Measurements from ENCODE around the gene ETS1. TPM values are rescaled to one million over a fixed set of nuclear protein-coding genes. Genes with fewer than 3 reads are reported as not detected.

ETS1 gene
- total RNA-seq, 2 donors from 2014 or later: 34.3 to 36.4 TPM

GRCh38 chr11:128607819-128608218 lies 20.5 kb upstream of the ETS1 start:
- Histone ChIP-seq H3K27ac (ENCODE audit: low read depth, low read length) (no peak overlapping the region), H3K4me3 (ENCODE audit: low read length) (no peak overlapping the region), H3K4me1 (ENCODE audit: control insufficient read depth, insufficient read depth, low read length) (peaks cover 2% of the 10 kb centered on the region), H3K9me3 (ENCODE audit: control insufficient read depth, low read length) (no peaks in the 10 kb centered on the region), H3K9ac (ENCODE audit: extremely low read depth, low read length, poor library complexity, severe bottlenecking) (no peak overlapping the region), H3K36me3 (ENCODE audit: control insufficient read depth, insufficient read depth, low read length) (no peaks in the 10 kb centered on the region), H3K27me3 (ENCODE audit: control insufficient read depth, insufficient read depth, low read length, poor library complexity, severe bottlenecking) (peaks cover 12% of the 10 kb centered on the region)
- Mint-ChIP-seq H3K36me3 (ENCODE audit: low read depth) (no peaks in the 10 kb centered on the region), H3K9me3 (no peaks in the 10 kb centered on the region), H3K4me3 (no peak overlapping the region), H3K27me3 (ENCODE audit: insufficient read depth) (peaks cover 15% of the 10 kb centered on the region), H3K27ac (no peak overlapping the region), H3K4me1 (peaks cover 22% of the 10 kb centered on the region)
- TF ChIP-seq, protein P1, sequence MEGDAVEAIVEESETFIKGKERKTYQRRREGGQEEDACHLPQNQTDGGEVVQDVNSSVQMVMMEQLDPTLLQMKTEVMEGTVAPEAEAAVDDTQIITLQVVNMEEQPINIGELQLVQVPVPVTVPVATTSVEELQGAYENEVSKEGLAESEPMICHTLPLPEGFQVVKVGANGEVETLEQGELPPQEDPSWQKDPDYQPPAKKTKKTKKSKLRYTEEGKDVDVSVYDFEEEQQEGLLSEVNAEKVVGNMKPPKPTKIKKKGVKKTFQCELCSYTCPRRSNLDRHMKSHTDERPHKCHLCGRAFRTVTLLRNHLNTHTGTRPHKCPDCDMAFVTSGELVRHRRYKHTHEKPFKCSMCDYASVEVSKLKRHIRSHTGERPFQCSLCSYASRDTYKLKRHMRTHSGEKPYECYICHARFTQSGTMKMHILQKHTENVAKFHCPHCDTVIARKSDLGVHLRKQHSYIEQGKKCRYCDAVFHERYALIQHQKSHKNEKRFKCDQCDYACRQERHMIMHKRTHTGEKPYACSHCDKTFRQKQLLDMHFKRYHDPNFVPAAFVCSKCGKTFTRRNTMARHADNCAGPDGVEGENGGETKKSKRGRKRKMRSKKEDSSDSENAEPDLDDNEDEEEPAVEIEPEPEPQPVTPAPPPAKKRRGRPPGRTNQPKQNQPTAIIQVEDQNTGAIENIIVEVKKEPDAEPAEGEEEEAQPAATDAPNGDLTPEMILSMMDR (conservative IDR thresholded peaks at IDR 0.05): no peak
- DNase-seq: peak; percentile 46
- 81 to 84% methylated on average over 4 to 5 of the region's 5 CpGs for WGBS, 2 experiments (ENCODE audit: insufficient coverage in 1 of 2, insufficient read length in 1 of 2)

- H3K9me3 ChIP-seq (ENCODE audit: control insufficient read depth, low read length): no peaks in the 10 kb centered on the region
- 78 to 83% methylated on average over 2 to 5 of the region's 5 CpGs for whole genome bisulfite sequencing, 2 experiments (ENCODE audit: insufficient coverage in 1 of 2, insufficient read length in 1 of 2)
- peaks cover 2% of the 10 kb centered on the region for H3K4me1 ChIP-seq (ENCODE audit: control insufficient read depth, insufficient read depth, low read length)
- Mint-ChIP-seq H3K27ac (no peak overlapping the region), H3K9me3 (no peaks in the 10 kb centered on the region), H3K4me3 (no peak overlapping the region), H3K36me3 (ENCODE audit: low read depth) (no peaks in the 10 kb centered on the region), H3K4me1 (peaks cover 11% of the 10 kb centered on the region), H3K27me3 (ENCODE audit: insufficient read depth) (peaks cover 3% of the 10 kb centered on the region)
- TF ChIP-seq, protein P1 (conservative IDR thresholded peaks at IDR 0.05): no peak
- no peaks in the 10 kb centered on the region for H3K27me3 ChIP-seq (ENCODE audit: control insufficient read depth, insufficient read depth, low read length, poor library complexity, severe bottlenecking)
- no peak overlapping the region for H3K4me3 ChIP-seq (ENCODE audit: low read length)
- no peak for DNase-seq
- H3K27ac ChIP-seq (ENCODE audit: low read depth, low read length): no peak overlapping the region
- H3K36me3 ChIP-seq (ENCODE audit: control insufficient read depth, insufficient read depth, low read length): no peaks in the 10 kb centered on the region
- no peak overlapping the region for H3K9ac ChIP-seq (ENCODE audit: extremely low read depth, low read length, poor library complexity, severe bottlenecking)
Measured at GRCh38 chr11:128604723-128605122, 17.4 kb upstream of the ETS1 start.

GRCh38 chr11:128603752-128604414 lies 16.5 kb upstream of the ETS1 start:
- TF ChIP-seq, protein P1 (conservative IDR thresholded peaks at IDR 0.05): peak; percentile 40
- H3K36me3 ChIP-seq (ENCODE audit: control insufficient read depth, insufficient read depth, low read length): no peaks in the 10 kb centered on the region
- H3K9me3 Mint-ChIP-seq: no peaks in the 10 kb centered on the region
- H3K27ac ChIP-seq (ENCODE audit: low read depth, low read length): no peak overlapping the region
- no peak overlapping the region for H3K9ac ChIP-seq (ENCODE audit: extremely low read depth, low read length, poor library complexity, severe bottlenecking)
- H3K4me1 ChIP-seq (ENCODE audit: control insufficient read depth, insufficient read depth, low read length): peaks cover 2% of the 10 kb centered on the region
- no peak overlapping the region for H3K4me3 Mint-ChIP-seq
- 83 to 90% methylated on average over 4 to 5 of the region's 5 CpGs for whole genome bisulfite sequencing, 2 experiments (ENCODE audit: insufficient coverage in 1 of 2, insufficient read length in 1 of 2)
- H3K27ac Mint-ChIP-seq: no peak overlapping the region
- peaks cover 2% of the 10 kb centered on the region for H3K27me3 Mint-ChIP-seq (ENCODE audit: insufficient read depth)
- H3K27me3 ChIP-seq (ENCODE audit: control insufficient read depth, insufficient read depth, low read length, poor library complexity, severe bottlenecking): no peaks in the 10 kb centered on the region
- DNase-seq: no peak
- H3K36me3 Mint-ChIP-seq (ENCODE audit: low read depth): no peaks in the 10 kb centered on the region
- H3K4me1 Mint-ChIP-seq: peaks cover 9% of the 10 kb centered on the region
- no peaks in the 10 kb centered on the region for H3K9me3 ChIP-seq (ENCODE audit: control insufficient read depth, low read length)
- no peak overlapping the region for H3K4me3 ChIP-seq (ENCODE audit: low read length)
